ENCODE results near the gene RNU1-2.
"Not testable (repeated sequence)": the region's sequence is repeated elsewhere in the genome, so short reads cannot be mapped to it uniquely, and the experiment has no call there.

Gene RNU1-2

GRCh38 chr1:16938351-16939321, 42.9 kb downstream of the RNU1-2 start:
- Histone ChIP-seq H3K4me1 (ENCODE audit: control insufficient read depth in 1 of 2, insufficient read depth in 2 of 2, low read length in 2 of 2) (peaks cover 0 to 2% of the 10 kb centered on the region in 2 experiments), H3K36me3 (ENCODE audit: control insufficient read depth in 1 of 2, insufficient read depth in 2 of 2, low read length in 2 of 2) (peaks cover 4 to 5% of the 10 kb centered on the region in 2 experiments), H2AFZ (ENCODE audit: insufficient read depth, low read length, poor library complexity) (no peak overlapping the region), H3K27ac (ENCODE audit: low read depth, low read length) (no peak overlapping the region), H3K23ac (ENCODE audit: low read length) (no peak overlapping the region), H3K79me2 (ENCODE audit: control insufficient read depth, insufficient read depth, low read length, poor library complexity) (no peaks in the 10 kb centered on the region), H2BK12ac (ENCODE audit: low read length) (no peak overlapping the region), H2BK120ac (ENCODE audit: insufficient read depth, low read length, poor library complexity) (no peak overlapping the region), H3K27me3 (ENCODE audit: insufficient read depth, low read length) (no peaks in the 10 kb centered on the region), H3K9ac (ENCODE audit: low read length) (no peak overlapping the region), H3K79me1 (ENCODE audit: low read length) (no peaks in the 10 kb centered on the region), H4K91ac (ENCODE audit: low read depth, low read length) (no peak overlapping the region), H4K12ac (ENCODE audit: low read depth, low read length) (peak overlapping the region; percentile 51), H3K4me2 (ENCODE audit: low read length) (peak overlapping the region; percentile 9), H2AK5ac (ENCODE audit: low read length) (no peak overlapping the region), H3K14ac (ENCODE audit: low read length) (no peak overlapping the region), H2BK5ac (ENCODE audit: low read depth, low read length, poor library complexity) (no peak overlapping the region), H3K4ac (ENCODE audit: low read depth, low read length) (no peak overlapping the region), H3K9me3 (ENCODE audit: insufficient read depth, low read depth, low read length) (no peaks in the 10 kb centered on the region), H4K8ac (ENCODE audit: low read depth, low read length) (no peak overlapping the region), H3K18ac (ENCODE audit: low read length) (peak overlapping the region; percentile 54), H3K4me3 (ENCODE audit: low read depth, low read length) (no peak overlapping the region)
- no peak for DNase-seq
- no CpG with 5 or more reads among the region's 51 CpGs for WGBS (ENCODE audit: extremely low coverage, insufficient coverage, insufficient read length)

- not testable (repeated sequence) for H3K79me2 ChIP-seq (ENCODE audit: control insufficient read depth, insufficient read depth, low read length, poor library complexity); H3K4me2 ChIP-seq (ENCODE audit: low read length); H4K12ac ChIP-seq (ENCODE audit: low read depth, low read length); H2AK5ac ChIP-seq (ENCODE audit: low read length); H3K79me1 ChIP-seq (ENCODE audit: low read length); H3K27ac ChIP-seq (ENCODE audit: low read depth, low read length); H3K36me3 ChIP-seq (ENCODE audit: control insufficient read depth in 1 of 2, insufficient read depth in 2 of 2, low read length in 2 of 2); H3K27me3 ChIP-seq (ENCODE audit: insufficient read depth, low read length); H2AFZ ChIP-seq (ENCODE audit: insufficient read depth, low read length, poor library complexity); H3K14ac ChIP-seq (ENCODE audit: low read length); H3K23ac ChIP-seq (ENCODE audit: low read length); H3K9ac ChIP-seq (ENCODE audit: low read length); H4K91ac ChIP-seq (ENCODE audit: low read depth, low read length); H3K4me3 ChIP-seq (ENCODE audit: low read depth, low read length); H3K9me3 ChIP-seq (ENCODE audit: insufficient read depth, low read depth, low read length); DNase-seq; H3K18ac ChIP-seq (ENCODE audit: low read length); H2BK5ac ChIP-seq (ENCODE audit: low read depth, low read length, poor library complexity); H2BK12ac ChIP-seq (ENCODE audit: low read length); H3K4ac ChIP-seq (ENCODE audit: low read depth, low read length); H3K4me1 ChIP-seq (ENCODE audit: control insufficient read depth in 1 of 2, insufficient read depth in 2 of 2, low read length in 2 of 2); H2BK120ac ChIP-seq (ENCODE audit: insufficient read depth, low read length, poor library complexity); H4K8ac ChIP-seq (ENCODE audit: low read depth, low read length)
- no CpG with 5 or more reads among the region's 32 CpGs for WGBS (ENCODE audit: extremely low coverage, insufficient coverage, insufficient read length)
Measured at GRCh38 chr1:16939386-16940180, 43.8 kb downstream of the RNU1-2 start.

- Histone ChIP-seq H3K4me1 (ENCODE audit: control insufficient read depth in 1 of 2, insufficient read depth in 2 of 2, low read length in 2 of 2) (no peaks in the 10 kb centered on the region), H2BK120ac (ENCODE audit: insufficient read depth, low read length, poor library complexity) (no peak overlapping the region), H3K9ac (ENCODE audit: low read length) (no peak overlapping the region), H3K18ac (ENCODE audit: low read length) (no peak overlapping the region), H3K14ac (ENCODE audit: low read length) (no peak overlapping the region), H3K36me3 (ENCODE audit: control insufficient read depth in 1 of 2, insufficient read depth in 2 of 2, low read length in 2 of 2) (peaks cover 0 to 2% of the 10 kb centered on the region in 2 experiments), H3K27ac (ENCODE audit: low read depth, low read length) (no peak overlapping the region), H3K4ac (ENCODE audit: low read depth, low read length) (no peak overlapping the region), H3K4me3 (ENCODE audit: low read depth, low read length) (no peak overlapping the region), H4K12ac (ENCODE audit: low read depth, low read length) (no peak overlapping the region), H2AK5ac (ENCODE audit: low read length) (no peak overlapping the region), H3K23ac (ENCODE audit: low read length) (no peak overlapping the region), H2BK5ac (ENCODE audit: low read depth, low read length, poor library complexity) (no peak overlapping the region), H3K27me3 (ENCODE audit: insufficient read depth, low read length) (no peaks in the 10 kb centered on the region), H3K4me2 (ENCODE audit: low read length) (no peak overlapping the region), H3K9me3 (ENCODE audit: insufficient read depth, low read depth, low read length) (no peaks in the 10 kb centered on the region), H2AFZ (ENCODE audit: insufficient read depth, low read length, poor library complexity) (no peak overlapping the region), H4K91ac (ENCODE audit: low read depth, low read length) (no peak overlapping the region), H3K79me2 (ENCODE audit: control insufficient read depth, insufficient read depth, low read length, poor library complexity) (no peaks in the 10 kb centered on the region), H2BK12ac (ENCODE audit: low read length) (no peak overlapping the region), H3K79me1 (ENCODE audit: low read length) (no peaks in the 10 kb centered on the region), H4K8ac (ENCODE audit: low read depth, low read length) (no peak overlapping the region)
- WGBS (ENCODE audit: extremely low coverage, insufficient coverage, insufficient read length), result no CpG with 5 or more reads among the region's 19 CpGs
- DNase-seq, result no peak
Measured at GRCh38 chr1:16944038-16944437, 48.3 kb downstream of the RNU1-2 start.

GRCh38 chr1:16945512-16945911, 49.7 kb downstream of the RNU1-2 start:
- not testable (repeated sequence) for H3K14ac ChIP-seq (ENCODE audit: low read length); H3K79me2 ChIP-seq (ENCODE audit: control insufficient read depth, insufficient read depth, low read length, poor library complexity); H3K9ac ChIP-seq (ENCODE audit: low read length); H4K12ac ChIP-seq (ENCODE audit: low read depth, low read length); H3K23ac ChIP-seq (ENCODE audit: low read length); H3K4me2 ChIP-seq (ENCODE audit: low read length); H3K4ac ChIP-seq (ENCODE audit: low read depth, low read length); H3K27ac ChIP-seq (ENCODE audit: low read depth, low read length); H4K91ac ChIP-seq (ENCODE audit: low read depth, low read length); H3K18ac ChIP-seq (ENCODE audit: low read length); H3K27me3 ChIP-seq (ENCODE audit: insufficient read depth, low read length); H3K79me1 ChIP-seq (ENCODE audit: low read length); H3K4me1 ChIP-seq (ENCODE audit: control insufficient read depth in 1 of 2, insufficient read depth in 2 of 2, low read length in 2 of 2); H2BK5ac ChIP-seq (ENCODE audit: low read depth, low read length, poor library complexity); H4K8ac ChIP-seq (ENCODE audit: low read depth, low read length); H3K36me3 ChIP-seq (ENCODE audit: control insufficient read depth in 1 of 2, insufficient read depth in 2 of 2, low read length in 2 of 2); H2AK5ac ChIP-seq (ENCODE audit: low read length); H3K9me3 ChIP-seq (ENCODE audit: insufficient read depth, low read depth, low read length); H2BK12ac ChIP-seq (ENCODE audit: low read length); DNase-seq; H2BK120ac ChIP-seq (ENCODE audit: insufficient read depth, low read length, poor library complexity); H3K4me3 ChIP-seq (ENCODE audit: low read depth, low read length); H2AFZ ChIP-seq (ENCODE audit: insufficient read depth, low read length, poor library complexity)
- no CpG with 5 or more reads among the region's 9 CpGs for WGBS (ENCODE audit: extremely low coverage, insufficient coverage, insufficient read length)
